H1 (cell line): ENCODE data around the gene CLIP3. TPM values are rescaled to one million over a fixed set of nuclear protein-coding genes. Genes with fewer than 3 reads are reported as not detected.
A peak's percentile ranks its signal among the peaks of the same experiment; 100 is the strongest.

Experiments used
- BRCA1 ChIP-seq: IDR thresholded peaks from 2 replicates; pipeline ENCODE4 v1.6.1; 2012; ENCODE audit warnings: low read depth, low read length, improper control_type of control experiment
- CEBPB ChIP-seq: IDR thresholded peaks from 2 replicates; pipeline ENCODE4 v1.6.1; 2012; ENCODE audit warnings: low read depth, low read length
- CHD2 ChIP-seq: IDR thresholded peaks from 2 replicates; pipeline ENCODE4 v1.6.1; 2012; ENCODE audit warnings: low read length, improper control_type of control experiment
- CREB1 ChIP-seq: IDR thresholded peaks from 2 replicates; pipeline ENCODE4 v1.6.1; 2012; ENCODE audit warnings: inconsistent platforms
- GABPA ChIP-seq: IDR thresholded peaks from 2 replicates; pipeline ENCODE4 v1.6.1; 2011; ENCODE audit warnings: mild to moderate bottlenecking, low read length, moderate library complexity, borderline replicate concordance; ENCODE audit not compliant: insufficient read depth
- HDAC2 ChIP-seq, 2 experiments: fragments of 300-600 bp in 1 of 2; sonication (generic) in 1 of 2; IDR thresholded peaks; 2 replicates each; pipeline ENCODE4 v1.6.1; 2011 to 2012; ENCODE audit warnings: low read depth in 2 of 2, low read length in 2 of 2, mild to moderate bottlenecking in 2 of 2, moderate library complexity in 2 of 2, borderline replicate concordance in 1 of 2, inconsistent platforms in 1 of 2
- JUND ChIP-seq: IDR thresholded peaks from 2 replicates; pipeline ENCODE4 v1.6.1; 2011; ENCODE audit warnings: mild to moderate bottlenecking, improper control_type of control experiment, low read length
- KDM1A ChIP-seq: fragments of 200-600, 300-600 bp; sonication (generic); IDR thresholded peaks from 2 replicates; pipeline ENCODE4 v1.7.1; 2016; ENCODE audit warnings: mild to moderate bottlenecking, low read length, borderline replicate concordance
- MAX ChIP-seq: IDR thresholded peaks from 2 replicates; pipeline ENCODE4 v1.6.1; 2012; ENCODE audit warnings: inconsistent platforms
- PHF8 ChIP-seq: fragments of 200-600 bp; sonication (generic); conservative IDR thresholded peaks from 2 replicates; pipeline ENCODE4 v1.7.1; 2012; ENCODE audit warnings: low read depth, mild to moderate bottlenecking, inconsistent platforms, low read length, moderate library complexity
- POLR2A ChIP-seq, 2 experiments: IDR thresholded peaks; 1 replicate in 1 of 2; 2 replicates in 1 of 2; pipeline ENCODE4 v1.6.1; 2011; ENCODE audit warnings: low read depth in 2 of 2, low read length in 2 of 2, mild to moderate bottlenecking in 2 of 2; ENCODE audit errors: control extremely low read depth in 1 of 2
- POLR2AphosphoS5 ChIP-seq: IDR thresholded peaks from 2 replicates; pipeline ENCODE4 v1.6.1; 2011; ENCODE audit warnings: low read depth, low read length
- RNF2 ChIP-seq: fragments of 200-900, 300-1000 bp; sonication (generic); IDR thresholded peaks from 2 replicates; pipeline ENCODE4 v1.7.1; 2016; ENCODE audit warnings: borderline replicate concordance, low read depth, mild to moderate bottlenecking, antibody characterized with exemption, low read length; ENCODE audit not compliant: poor library complexity, severe bottlenecking; ENCODE audit errors: missing control alignments
- SIN3A ChIP-seq, 2 experiments: IDR thresholded peaks in 1 of 2; conservative IDR thresholded peaks in 1 of 2; 2 replicates each; pipeline ENCODE4 v1.6.1; 2011 to 2012; ENCODE audit warnings: low read length in 2 of 2, improper control_type of control experiment in 1 of 2, low read depth in 1 of 2, mild to moderate bottlenecking in 1 of 2
- SIRT6 ChIP-seq: IDR thresholded peaks from one replicate; pipeline ENCODE4 v1.7.1; 2012; ENCODE audit warnings: low read length, inconsistent platforms
- SP1 ChIP-seq: IDR thresholded peaks from 2 replicates; pipeline ENCODE4 v1.6.1; 2011; ENCODE audit warnings: low read depth, low read length
- TBP ChIP-seq: IDR thresholded peaks from 2 replicates; pipeline ENCODE4 v1.6.1; 2011; ENCODE audit warnings: low read depth, low read length, improper control_type of control experiment
- TCF12 ChIP-seq: IDR thresholded peaks from 2 replicates; pipeline ENCODE4 v1.6.1; 2011; ENCODE audit warnings: low read depth, mild to moderate bottlenecking, low read length
- ZNF274 ChIP-seq: IDR thresholded peaks from 2 replicates; pipeline ENCODE4 v1.7.0; 2012; ENCODE audit warnings: low read length, borderline replicate concordance; ENCODE audit errors: extremely low read depth
- polyA plus RNA-seq, 7 experiments: library from polyadenylated mRNA; depleted of rRNA in 3 of 7; stranded (reverse) in 5 of 7; unstranded in 2 of 7; fragments of >200 nt in 5 of 7; fragments of 200-250 nt in 2 of 7; gene quantifications; 1 replicate in 5 of 7; 2 replicates in 1 of 7; 4 replicates in 1 of 7; pipeline versions ENCODE4 v1.2.1 to v1.2.3, GENCODE V29; 2011 to 2013; ENCODE audit warnings: missing spikeins in 2 of 7, mixed read lengths in 2 of 7
- total RNA-seq: library from RNA; stranded (reverse); fragmentation: NEBNext Ultra II Directional; extraction: Animal tissue kit (Norgen Biotek cat#: 25700); gene quantifications from 2 replicates; pipeline ENCODE4 v1.2.1, GENCODE V29; 2021
- TF ChIP-seq, protein P1 (sequence below): IDR thresholded peaks from 2 replicates; pipeline ENCODE4 v1.6.1; 2011; ENCODE audit warnings: low read length, improper control_type of control experiment
- TF ChIP-seq, protein P2 (sequence below): IDR thresholded peaks from 2 replicates; pipeline ENCODE4 v1.6.1; 2012; ENCODE audit warnings: low read length, inconsistent platforms

Gene CLIP3
- total and polyA plus RNA-seq, 2 of the 8 experiments (the other 6 are each of a cell fraction or from before 2014, with no cell fraction given) = 5.9 to 21.7 TPM

GRCh38 chr19:35995048-35995993, 37.4 kb downstream of the CLIP3 start, which contains the start of gene SDHAF1 (continued):
- no peak for TF ChIP-seq KDM1A
- TF ChIP-seq, protein P1, sequence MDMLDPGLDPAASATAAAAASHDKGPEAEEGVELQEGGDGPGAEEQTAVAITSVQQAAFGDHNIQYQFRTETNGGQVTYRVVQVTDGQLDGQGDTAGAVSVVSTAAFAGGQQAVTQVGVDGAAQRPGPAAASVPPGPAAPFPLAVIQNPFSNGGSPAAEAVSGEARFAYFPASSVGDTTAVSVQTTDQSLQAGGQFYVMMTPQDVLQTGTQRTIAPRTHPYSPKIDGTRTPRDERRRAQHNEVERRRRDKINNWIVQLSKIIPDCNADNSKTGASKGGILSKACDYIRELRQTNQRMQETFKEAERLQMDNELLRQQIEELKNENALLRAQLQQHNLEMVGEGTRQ = no peak
- no peak for TF ChIP-seq ZNF274
- peak; percentile 51; the same call in 1 of the 2 replicates for TF ChIP-seq SP1
- peak; percentile 3 to 72; a peak in 1 of 4 replicates for TF ChIP-seq SIN3A (conservative IDR thresholded peaks at IDR 0.05 in 1 of 2, IDR thresholded peaks at IDR 0.05 in 1 of 2; ENCODE audit: low read depth in 1 of 2, low read length in 2 of 2)
- no peak for TF ChIP-seq POLR2A (IDR thresholded peaks at IDR 0.05; ENCODE audit: control extremely low read depth in 1 of 2, low read depth in 2 of 2, low read length in 2 of 2)
- TF ChIP-seq GABPA = no peak; the same call in 1 of the 2 replicates
- no peak for TF ChIP-seq SIRT6
- peak in 1 of 2 experiments; percentile 58; a peak in 1 of 4 replicates for TF ChIP-seq HDAC2 (IDR thresholded peaks at IDR 0.05; ENCODE audit: borderline replicate concordance in 1 of 2, low read depth in 2 of 2, low read length in 2 of 2)
- no peak for TF ChIP-seq POLR2AphosphoS5
- peak; percentile 61 for TF ChIP-seq PHF8
- TF ChIP-seq TBP = peak; percentile 63
- peak; percentile 88 for TF ChIP-seq CREB1
- TF ChIP-seq, protein P2, sequence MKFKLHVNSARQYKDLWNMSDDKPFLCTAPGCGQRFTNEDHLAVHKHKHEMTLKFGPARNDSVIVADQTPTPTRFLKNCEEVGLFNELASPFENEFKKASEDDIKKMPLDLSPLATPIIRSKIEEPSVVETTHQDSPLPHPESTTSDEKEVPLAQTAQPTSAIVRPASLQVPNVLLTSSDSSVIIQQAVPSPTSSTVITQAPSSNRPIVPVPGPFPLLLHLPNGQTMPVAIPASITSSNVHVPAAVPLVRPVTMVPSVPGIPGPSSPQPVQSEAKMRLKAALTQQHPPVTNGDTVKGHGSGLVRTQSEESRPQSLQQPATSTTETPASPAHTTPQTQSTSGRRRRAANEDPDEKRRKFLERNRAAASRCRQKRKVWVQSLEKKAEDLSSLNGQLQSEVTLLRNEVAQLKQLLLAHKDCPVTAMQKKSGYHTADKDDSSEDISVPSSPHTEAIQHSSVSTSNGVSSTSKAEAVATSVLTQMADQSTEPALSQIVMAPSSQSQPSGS = no peak
- 0 out of 2 replicates have a peak, but pooled peaks have one; percentile 45 for TF ChIP-seq CHD2
- TF ChIP-seq MAX = peak; percentile 72
- TF ChIP-seq JUND = no peak
- no peak for TF ChIP-seq TCF12
- no peak for TF ChIP-seq BRCA1
- no peak for TF ChIP-seq RNF2
- TF ChIP-seq CEBPB = peak; percentile 92
